OCI-LY7 (cell line): ENCODE measurements around the gene SPIRE2. TPM values are rescaled to one million over a fixed set of nuclear protein-coding genes. Genes with fewer than 3 reads are reported as not detected.
"Not testable (repeated sequence)": the region's sequence is repeated elsewhere in the genome, so short reads cannot be mapped to it uniquely, and the experiment has no call there.

ENCODE experiments used
- BruUV-seq: library from RNA; stranded (reverse); fragments of 400-500 nt; replicated peaks from 2 replicates; lab custom pipeline; 2021; lab: Mats Ljungman, UMichigan
- CTCF ChIA-PET: fragments of 300-600 bp; sonication (Branson Sonifier 250); formaldehyde crosslinking; loops from one replicate; lab custom pipeline; 2022; ENCODE audit warnings: antibody characterized with exemption; ENCODE audit not compliant: unreplicated experiment; lab: Charles Lee
- POLR2A ChIA-PET: fragments of 300-600 bp; sonication (Branson Sonifier 250); formaldehyde crosslinking; loops from one replicate; lab custom pipeline; 2022; ENCODE audit warnings: antibody characterized with exemption; lab: Charles Lee
- DNase-seq: peaks from one replicate; pipeline ENCODE4 v3.0.0-alpha.2; 2015; ENCODE audit warnings: low spot score
- H2AFZ ChIP-seq: fragments of 200-600 bp; sonication (generic), shearing (Covaris generic); 2 replicates; pipeline ENCODE4 v1.6.1; 2014; ENCODE audit warnings: mild to moderate bottlenecking, antibody characterized with exemption, low read length, moderate library complexity
- H3K27ac ChIP-seq: fragments of 200-600 bp; sonication (generic); 2 replicates; pipeline ENCODE4 v1.5.1; 2014; ENCODE audit warnings: mixed run types, low read depth, mild to moderate bottlenecking, moderate library complexity, low read length, inconsistent platforms; ENCODE audit not compliant: poor library complexity, severe bottlenecking
- H3K36me3 ChIP-seq: fragments of 200-600 bp; sonication (generic); 2 replicates; pipeline ENCODE4 v1.6.1; 2014; ENCODE audit warnings: mild to moderate bottlenecking, antibody characterized with exemption, low read length, moderate library complexity, mixed read lengths; ENCODE audit not compliant: insufficient read depth
- H3K4me1 ChIP-seq: fragments of 200-600 bp; sonication (generic); 2 replicates; pipeline ENCODE4 v1.5.1; 2014; ENCODE audit warnings: mild to moderate bottlenecking, low read length; ENCODE audit not compliant: insufficient read depth, poor library complexity, severe bottlenecking
- H3K4me2 ChIP-seq: fragments of 200-600 bp; sonication (generic); 2 replicates; pipeline ENCODE4 v1.6.1; 2014; ENCODE audit warnings: mild to moderate bottlenecking, low read length
- H3K4me3 ChIP-seq: fragments of 200-600 bp; sonication (generic); 2 replicates; pipeline ENCODE4 v1.5.1; 2014; ENCODE audit warnings: mild to moderate bottlenecking, low read depth, low read length; ENCODE audit not compliant: poor library complexity, severe bottlenecking
- H3K79me2 ChIP-seq: fragments of 200-600 bp; sonication (generic); 2 replicates; pipeline ENCODE4 v1.6.1; 2016; ENCODE audit warnings: low read depth, mild to moderate bottlenecking, low read length, moderate library complexity, mixed read lengths; ENCODE audit not compliant: insufficient read depth
- H3K9me2 ChIP-seq: fragments of 200-600 bp; sonication (generic); 2 replicates; pipeline ENCODE4 v1.6.1; 2016; ENCODE audit warnings: mild to moderate bottlenecking, low read length, mixed read lengths; ENCODE audit not compliant: insufficient read depth
- H3K9me3 ChIP-seq: fragments of 200-600 bp; sonication (generic); 2 replicates; pipeline ENCODE4 v1.6.1; 2014; ENCODE audit warnings: mild to moderate bottlenecking, mixed run types, low read length, mixed read lengths
- H4K20me1 ChIP-seq: fragments of 200-600 bp; sonication (generic); 2 replicates; pipeline ENCODE4 v1.6.1; 2014; ENCODE audit warnings: mild to moderate bottlenecking, antibody characterized with exemption, low read length, moderate library complexity, mixed read lengths; ENCODE audit not compliant: insufficient read depth
- CTCF ChIP-seq: fragments of 200-600 bp; sonication (generic); conservative IDR thresholded peaks from 2 replicates; pipeline ENCODE4 v1.5.1; 2014; ENCODE audit warnings: mild to moderate bottlenecking, antibody characterized with exemption, low read length, moderate library complexity, mixed read lengths
- EZH2phosphoT487 ChIP-seq: fragments of 200-600 bp; sonication (generic); IDR thresholded peaks from 2 replicates; pipeline ENCODE4 v1.6.1; 2018; ENCODE audit warnings: low read depth, borderline replicate concordance, mild to moderate bottlenecking, mixed run types, antibody characterized with exemption, low read length, moderate library complexity, mixed read lengths
- intact Hi-C: fragments of 100-400 bp; cut with micrococcal nuclease; formaldehyde crosslinking; loops from one replicate; pipeline ENCODE4 v1.10.0; 2022; ENCODE audit not compliant: unreplicated experiment
- total RNA-seq, 2 experiments: library from RNA; depleted of rRNA in 1 of 2; stranded (reverse); fragments of >200 nt in 1 of 2; shearing (Covaris generic) in 1 of 2; gene quantifications; 2 replicates each; pipeline ENCODE4 v1.2.3, GENCODE V29; 2014 to 2022

SPIRE2 gene
- total RNA-seq, 2 experiments from 2014 or later: 7.1 to 48.5 TPM

- intact Hi-C loops: no loop called here
- POLR2A ChIA-PET: interaction anchor here (1.0 kb wide), 1 partner anchor 23 kb away, joined by 5 read pairs; no protein-coding TSS in a partner anchor
- no peak overlapping the region for H3K4me2 ChIP-seq
Measured at GRCh38 chr16:89791278-89791995, 36.8 kb upstream of the SPIRE2 start.

GRCh38 chr16:89793092-89793491 lies 35.2 kb upstream of the SPIRE2 start:
- CTCF ChIA-PET, H2AFZ ChIP-seq, H3K27ac ChIP-seq, DNase-seq, H3K4me1 ChIP-seq, H4K20me1 ChIP-seq, BruUV-seq, H3K4me2 ChIP-seq, H3K79me2 ChIP-seq, intact Hi-C loops, H3K9me3 ChIP-seq, H3K9me2 ChIP-seq, H3K4me3 ChIP-seq: not testable (repeated sequence)
- TF ChIP-seq CTCF: peak; percentile 58
- H3K36me3 ChIP-seq: peaks cover 97% of the 10 kb centered on the region
- POLR2A ChIA-PET: interaction anchor here (0.7 kb wide), 1 partner anchor 60 kb away, joined by 3 read pairs; no protein-coding TSS in a partner anchor

More at GRCh38 chr16:89791278-89791995, 36.8 kb upstream of the SPIRE2 start:
- H3K9me3 ChIP-seq: no peaks in the 10 kb centered on the region
- H3K79me2 ChIP-seq: 0 out of 2 replicates have a peak, but pooled peaks cover 11% of the 10 kb centered on the region
- no peak overlapping the region for H2AFZ ChIP-seq
- H3K4me3 ChIP-seq: no peak overlapping the region
- CTCF ChIA-PET: no interaction called here
- H4K20me1 ChIP-seq: no peaks in the 10 kb centered on the region
- TF ChIP-seq EZH2phosphoT487: no peak
- no peak for TF ChIP-seq CTCF
- DNase-seq: no peak
- peaks cover 97% of the 10 kb centered on the region for H3K36me3 ChIP-seq
- H3K27ac ChIP-seq: no peak overlapping the region
- H3K9me2 ChIP-seq: no peaks in the 10 kb centered on the region
- no peaks in the 10 kb centered on the region for H3K4me1 ChIP-seq
- BruUV-seq: no TSS peak

GRCh38 chr16:89793955-89794354 lies 34.3 kb upstream of the SPIRE2 start:
- peaks cover 97% of the 10 kb centered on the region for H3K36me3 ChIP-seq
- intact Hi-C loops: no loop called here
- no peak overlapping the region for H3K27ac ChIP-seq
- no peaks in the 10 kb centered on the region for H3K9me2 ChIP-seq
- H3K4me1 ChIP-seq: no peaks in the 10 kb centered on the region
- ChIA-PET POLR2A (interaction anchor here (0.7 kb wide), 2 partner anchors 87 to 249 kb away, joined by 3 read pairs; no protein-coding TSS in a partner anchor), CTCF (interaction anchor here (0.9 kb wide), 1 partner anchor 16 kb away, joined by 4 read pairs; no protein-coding TSS in a partner anchor)
- TF ChIP-seq EZH2phosphoT487: no peak
- TF ChIP-seq CTCF: no peak
- H3K4me3 ChIP-seq: no peak overlapping the region
- H3K79me2 ChIP-seq: no peaks in the 10 kb centered on the region
- no peaks in the 10 kb centered on the region for H4K20me1 ChIP-seq
- no TSS peak for BruUV-seq
- no peak for DNase-seq
- no peak overlapping the region for H2AFZ ChIP-seq
- H3K4me2 ChIP-seq: no peak overlapping the region
- H3K9me3 ChIP-seq: no peaks in the 10 kb centered on the region
